ENCODE measurements around the gene HPCAL1.

Gene HPCAL1

DNA sequence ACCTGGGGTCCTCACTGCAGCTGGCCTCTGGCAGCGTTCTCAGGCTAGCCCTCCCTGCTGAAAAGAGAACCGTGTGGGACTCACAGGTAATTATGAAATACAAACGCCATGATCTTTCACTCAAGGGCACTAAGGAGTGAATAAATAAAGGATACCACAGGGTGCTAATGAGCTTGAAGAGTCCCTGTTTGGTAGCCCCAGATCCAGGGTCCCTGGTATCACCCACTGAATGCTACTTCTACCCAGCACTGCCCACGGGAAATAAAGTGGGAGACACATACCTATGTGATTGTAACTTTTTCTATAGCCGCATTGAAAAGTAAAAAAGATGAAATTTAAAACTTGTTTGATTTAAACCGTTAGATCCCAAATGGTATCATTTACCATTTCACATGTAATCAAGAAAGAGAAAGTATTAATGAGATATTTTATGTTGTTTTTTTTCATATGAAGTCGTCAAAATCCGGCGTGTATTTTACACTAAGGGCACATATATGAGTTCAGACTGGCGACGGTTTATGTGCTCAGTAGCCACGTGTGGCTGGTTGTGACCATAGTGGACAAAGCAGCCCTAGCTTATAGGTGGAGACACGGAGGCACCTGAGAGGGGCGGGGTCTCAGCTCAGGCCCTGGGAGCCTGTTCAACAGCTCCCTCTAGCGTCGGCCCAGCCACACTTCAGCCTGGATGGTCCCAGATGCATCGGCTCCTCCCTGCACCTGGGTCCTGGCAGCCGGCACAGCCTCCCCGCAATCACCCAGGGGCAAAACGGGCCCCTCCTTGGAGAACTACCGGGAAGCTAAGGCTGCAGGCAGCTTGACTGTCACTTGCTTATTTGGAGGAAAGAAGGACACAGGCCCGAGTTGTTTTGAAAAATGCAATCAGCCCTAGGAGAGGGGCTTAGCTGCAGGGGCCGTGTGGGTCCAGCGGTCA lies 106.2 kb downstream of the HPCAL1 start:
- peak; percentile 34 for DNase-seq

- peak; percentile 13 for DNase-seq
These were observed 107.5 kb downstream of the HPCAL1 start for GRCh38 chr2:10410001-10410822.

DNA sequence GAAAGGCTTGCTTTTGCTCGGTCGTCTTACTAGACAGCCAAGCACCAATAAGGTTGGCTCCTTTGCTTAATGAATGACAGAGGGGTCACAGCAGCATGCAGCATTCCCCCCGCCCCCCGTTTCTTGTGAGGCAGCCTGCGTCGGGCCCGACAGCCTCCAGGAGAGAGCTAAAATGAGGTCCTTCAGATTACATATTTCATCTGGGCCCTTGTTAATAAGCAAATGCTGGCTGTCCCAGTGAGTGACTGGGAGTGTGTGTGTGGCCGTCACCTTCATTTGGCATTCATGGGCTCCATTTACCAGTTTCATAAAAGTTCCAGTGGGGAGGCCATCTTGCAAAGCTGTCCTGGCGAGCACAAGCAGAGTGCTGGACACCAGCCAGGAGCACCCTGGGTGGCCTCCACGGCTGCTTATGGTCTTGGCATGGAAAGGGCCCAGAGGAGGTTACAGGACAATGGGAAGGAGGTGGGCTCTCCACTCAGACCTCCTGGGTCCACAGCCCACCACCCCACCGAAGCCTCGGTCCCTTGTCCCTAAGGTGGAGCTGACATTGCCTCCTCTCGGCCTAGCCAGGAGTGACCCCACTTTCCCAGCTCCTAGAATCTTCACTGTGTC lies 108.2 kb downstream of the HPCAL1 start:
- DNase-seq, result no peak

DNA sequence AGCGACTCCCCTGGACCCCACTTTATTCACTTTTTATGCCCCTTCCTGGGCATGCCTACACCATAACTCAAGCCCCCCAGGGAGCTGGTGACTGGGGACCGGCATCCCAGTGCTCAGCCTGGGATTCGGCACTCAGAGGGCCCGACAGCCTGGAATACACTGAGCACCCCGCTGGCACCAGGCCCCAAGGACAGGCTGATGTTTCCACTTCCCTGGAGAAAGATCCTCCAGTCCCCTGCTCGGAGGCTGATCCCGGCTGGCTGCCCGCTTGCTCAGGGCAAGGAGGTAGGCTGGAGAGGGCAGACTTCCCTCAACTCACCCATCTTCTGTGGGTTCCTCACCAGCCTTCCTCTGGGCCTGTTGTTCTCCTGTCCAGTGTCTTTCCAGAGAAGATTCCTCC lies 108.9 kb downstream of the HPCAL1 start:
- no peak for DNase-seq

- DNase-seq, result no peak
These were observed 109.7 kb downstream of the HPCAL1 start for GRCh38 chr2:10412380-10412779.

DNA sequence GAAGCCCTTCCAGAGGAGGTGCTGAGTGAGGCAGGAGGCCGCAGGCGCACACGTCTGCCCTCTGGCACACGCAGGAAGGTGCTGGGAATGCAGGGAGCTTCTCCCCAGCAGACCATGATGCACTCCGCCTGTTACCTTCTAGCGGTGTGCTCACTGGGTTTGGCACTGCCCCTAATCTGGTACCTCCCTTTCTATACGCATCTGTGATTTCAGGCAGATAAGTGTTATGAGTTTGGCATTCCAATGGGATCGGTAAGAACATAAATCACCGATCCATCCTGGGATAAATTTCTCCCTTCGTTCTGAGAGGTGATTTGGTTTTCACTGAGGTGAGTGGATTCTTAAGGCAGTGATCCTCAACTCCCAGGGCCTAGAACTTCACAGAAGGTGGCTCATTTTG lies 110.8 kb downstream of the HPCAL1 start:
- no peak for DNase-seq

GRCh38 chr2:10413991-10414451 lies 111.3 kb downstream of the HPCAL1 start:
- DNase-seq, result no peak

- DNase-seq, result no peak
These were observed 111.9 kb downstream of the HPCAL1 start for GRCh38 chr2:10414591-10414990.

GRCh38 chr2:10415048-10415447 lies 112.3 kb downstream of the HPCAL1 start:
- DNase-seq, result no peak

DNA sequence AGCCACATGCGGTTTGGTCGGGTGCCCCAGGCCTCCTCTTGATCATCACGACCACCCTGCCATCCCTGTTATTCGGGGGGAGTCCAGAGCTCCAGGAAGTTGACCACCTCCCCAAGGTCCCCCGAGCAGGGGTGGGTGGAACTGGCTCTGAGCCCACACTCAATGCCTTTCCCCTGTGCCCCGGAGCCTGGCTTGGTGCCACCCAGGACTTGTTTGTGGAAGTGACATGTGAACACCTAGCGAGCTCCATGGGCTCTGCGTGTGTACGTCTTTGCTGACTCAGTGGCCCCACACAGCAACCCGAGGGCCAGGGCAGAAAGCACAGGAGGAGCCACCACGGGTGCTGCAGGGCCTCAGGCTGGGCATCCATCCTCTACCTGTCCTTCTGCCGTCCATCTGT lies 112.9 kb downstream of the HPCAL1 start:
- DNase-seq, result no peak

- no peak for DNase-seq
These were observed 115.0 kb downstream of the HPCAL1 start for GRCh38 chr2:10417551-10418335.

DNA sequence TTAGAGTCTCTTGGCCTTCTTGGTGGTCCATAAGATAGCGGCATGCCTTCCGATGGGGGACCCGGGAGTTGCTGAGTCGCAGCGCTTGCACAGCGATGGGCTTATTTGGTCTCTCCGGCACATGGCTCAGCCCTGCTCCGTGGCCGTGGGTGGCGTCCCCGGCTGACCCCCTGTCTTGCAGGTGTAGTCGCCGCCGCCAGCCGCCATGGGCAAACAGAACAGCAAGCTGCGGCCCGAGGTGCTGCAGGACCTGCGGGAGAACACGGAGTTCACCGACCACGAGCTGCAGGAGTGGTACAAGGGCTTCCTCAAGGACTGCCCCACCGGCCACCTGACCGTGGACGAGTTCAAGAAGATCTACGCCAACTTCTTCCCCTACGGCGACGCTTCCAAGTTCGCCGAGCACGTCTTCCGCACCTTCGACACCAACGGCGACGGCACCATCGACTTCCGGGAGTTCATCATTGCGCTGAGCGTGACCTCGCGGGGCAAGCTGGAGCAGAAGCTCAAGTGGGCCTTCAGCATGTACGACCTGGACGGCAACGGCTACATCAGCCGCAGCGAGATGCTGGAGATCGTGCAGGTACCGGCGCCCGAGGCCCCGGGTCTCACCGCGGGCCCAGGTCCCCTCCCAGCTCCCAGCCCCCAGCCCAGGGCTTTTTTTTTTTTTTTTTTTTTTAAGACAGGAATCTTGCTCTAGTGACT lies 117.0 kb downstream of the HPCAL1 start:
- DNase-seq, result no peak

DNA sequence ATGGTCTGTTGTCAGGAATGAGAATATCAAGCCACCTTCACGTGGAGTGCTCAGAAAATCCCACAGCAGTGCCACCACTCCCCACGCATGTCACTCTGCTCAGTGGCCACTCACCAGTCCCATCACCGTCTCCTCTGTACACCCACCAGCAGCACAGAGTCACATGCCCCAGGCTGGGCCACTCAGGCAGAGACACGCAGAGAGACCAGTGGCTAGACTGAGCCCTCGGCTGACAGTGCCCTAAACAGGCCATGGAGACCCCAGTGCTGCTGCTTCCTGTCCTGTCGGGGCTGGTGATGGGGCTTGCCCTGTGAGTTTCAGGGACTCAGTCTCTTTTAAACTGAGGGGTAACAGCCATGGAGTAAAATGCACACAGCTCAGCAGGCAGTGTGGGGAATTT lies 119.5 kb downstream of the HPCAL1 start:
- no peak for DNase-seq

DNA sequence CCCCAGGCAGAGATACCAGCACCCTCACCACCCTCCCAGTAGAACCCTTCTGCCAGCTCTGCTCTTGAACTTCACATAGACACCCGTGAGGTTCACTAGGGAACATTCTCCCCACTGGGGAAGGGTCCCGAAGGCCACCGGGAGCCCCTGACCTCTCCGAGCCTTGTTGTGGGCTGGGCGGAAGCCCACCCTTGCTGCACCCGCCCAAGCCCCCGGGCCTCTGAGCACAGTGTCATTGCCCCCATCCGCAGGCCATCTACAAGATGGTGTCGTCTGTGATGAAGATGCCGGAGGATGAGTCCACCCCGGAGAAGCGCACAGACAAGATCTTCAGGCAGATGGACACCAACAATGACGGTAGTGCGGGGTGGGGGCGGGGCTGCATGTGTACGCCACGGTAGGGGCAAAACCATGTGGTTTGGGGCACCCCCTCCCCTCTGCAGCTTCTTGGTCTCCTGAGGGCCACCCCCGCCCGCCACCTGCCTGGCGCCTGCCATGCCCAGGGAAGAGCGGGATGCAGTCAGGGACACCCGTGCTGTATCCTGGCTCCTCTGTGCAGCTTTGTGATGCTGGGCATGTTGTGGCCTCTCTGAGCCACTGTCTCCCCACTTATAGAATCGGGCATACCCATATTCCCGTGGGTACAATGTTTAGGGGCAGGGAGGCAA lies 120.2 kb downstream of the HPCAL1 start:
- no peak for DNase-seq

DNA sequence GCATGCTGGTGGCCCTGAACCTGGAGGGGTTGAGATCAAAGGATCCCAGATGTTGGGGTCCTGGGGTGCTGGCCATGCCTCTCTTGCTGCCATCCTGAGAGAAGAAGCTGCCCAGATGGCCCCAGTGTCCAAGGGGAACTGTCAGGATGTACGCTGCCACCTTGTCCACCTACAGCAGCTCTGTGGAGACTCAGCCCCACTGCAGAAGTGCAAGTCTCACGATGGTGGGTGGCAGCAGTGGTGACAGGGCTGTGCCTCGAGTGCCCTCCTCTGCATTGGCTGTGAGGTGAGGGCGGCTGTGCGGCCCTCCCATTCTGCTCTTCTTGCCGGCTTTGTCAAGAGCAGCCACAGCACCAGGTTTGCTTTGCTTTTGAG lies 120.7 kb downstream of the HPCAL1 start:
- no peak for DNase-seq

DNA sequence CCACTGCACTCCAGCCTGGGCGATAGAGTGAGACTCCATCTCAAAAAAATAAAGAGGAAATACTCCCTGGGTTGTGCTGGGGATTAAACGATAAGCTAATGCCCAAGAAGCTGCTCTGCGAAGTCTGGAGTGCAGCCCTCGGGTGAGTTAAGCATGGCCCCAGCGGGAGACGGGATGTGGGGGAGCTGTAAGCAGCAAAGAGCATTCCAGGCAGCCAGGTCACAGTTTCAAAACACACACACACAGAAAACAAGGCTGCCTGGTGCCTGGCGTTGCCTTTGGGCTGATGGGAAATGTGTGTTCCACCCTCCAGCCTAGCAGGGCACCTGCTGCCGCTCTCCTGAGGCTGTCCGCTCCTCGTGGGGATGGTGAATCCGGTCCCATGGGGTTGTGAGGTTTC lies 121.3 kb downstream of the HPCAL1 start:
- no peak for DNase-seq

DNA sequence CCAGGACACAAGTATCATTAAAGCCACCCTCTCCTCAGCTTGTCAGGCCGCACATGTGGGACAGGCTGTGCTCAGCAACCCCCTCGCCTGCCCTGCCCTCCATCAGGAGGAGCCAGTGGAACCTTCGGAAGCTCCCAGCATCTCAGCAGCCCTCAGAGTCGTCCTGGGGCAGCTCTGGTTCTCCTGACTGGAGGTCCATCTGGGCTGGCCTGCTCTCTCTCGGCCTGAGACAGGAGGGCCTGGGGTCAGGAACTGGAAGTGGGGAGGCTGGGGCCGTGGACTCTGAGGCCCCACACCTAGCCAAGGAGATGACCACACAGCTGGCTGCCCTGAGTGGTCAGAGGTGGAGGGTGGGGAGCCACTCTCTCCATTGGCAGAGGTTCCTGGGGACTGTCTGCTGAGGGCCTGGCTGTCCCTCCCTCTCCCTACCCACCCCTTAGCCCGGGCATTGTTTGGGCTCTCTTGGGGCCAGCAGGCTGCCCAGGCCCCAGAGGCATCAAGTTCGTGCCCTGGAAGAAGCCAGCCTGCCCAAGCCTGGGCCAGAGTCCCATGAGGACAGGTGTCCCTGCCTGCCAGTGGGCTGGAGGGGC lies 122.3 kb downstream of the HPCAL1 start:
- no peak for DNase-seq

DNA sequence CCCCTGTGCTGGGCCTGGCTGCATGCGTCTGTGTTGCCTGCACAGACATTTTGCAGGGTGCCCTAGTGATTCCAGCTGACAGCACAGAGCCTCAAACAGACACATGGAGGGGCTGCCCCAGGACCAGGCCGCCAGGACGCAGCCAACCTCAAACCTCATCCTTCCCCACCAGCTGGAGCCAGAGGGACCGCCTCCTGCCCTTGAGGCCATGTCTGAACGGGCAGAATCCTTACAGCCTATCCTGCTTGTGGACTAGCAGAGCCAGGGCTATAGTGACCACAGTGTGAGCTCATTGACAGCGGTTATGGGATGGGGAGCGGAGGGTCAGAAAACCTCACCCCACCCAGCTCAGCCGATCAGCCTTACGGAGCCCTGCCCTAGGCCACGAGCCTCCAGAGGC lies 123.0 kb downstream of the HPCAL1 start:
- DNase-seq, result no peak

- DNase-seq, result no peak
These were observed 124.3 kb downstream of the HPCAL1 start for GRCh38 chr2:10426726-10427617.

- DNase-seq, result no peak
These were observed 124.9 kb downstream of the HPCAL1 start for GRCh38 chr2:10427618-10427949.
